HUES64 (cell line): ENCODE results near the gene DAAM1.

Experiments
- H3K27ac ChIP-seq: 2 replicates; pipeline ENCODE4 v1.7.0; 2013; ENCODE audit warnings: low read depth, low read length, inconsistent platforms
- H3K27me3 ChIP-seq: 2 replicates; pipeline ENCODE4 v1.6.1; 2013; ENCODE audit warnings: mild to moderate bottlenecking, low read length; ENCODE audit not compliant: insufficient read depth
- H3K36me3 ChIP-seq: 2 replicates; pipeline ENCODE4 v1.6.1; 2013; ENCODE audit warnings: mild to moderate bottlenecking, low read length; ENCODE audit not compliant: insufficient read depth
- H3K4me1 ChIP-seq: 2 replicates; pipeline ENCODE4 v1.6.1; 2013; ENCODE audit warnings: mild to moderate bottlenecking, low read length, moderate library complexity; ENCODE audit not compliant: insufficient read depth
- H3K4me3 ChIP-seq: 2 replicates; pipeline ENCODE4 v1.5.1; 2013; ENCODE audit warnings: mild to moderate bottlenecking, low read length, moderate library complexity
- H3K9ac ChIP-seq: 2 replicates; pipeline ENCODE4 v1.6.1; 2013; ENCODE audit warnings: mild to moderate bottlenecking, low read depth, low read length
- H3K9me3 ChIP-seq: 2 replicates; pipeline ENCODE4 v1.6.1; 2013; ENCODE audit warnings: low read depth, low read length; ENCODE audit not compliant: insufficient read depth
- WGBS: fragments of 150-250, 120-280 bp; methylation state at CpG from one replicate; pipeline ENCODE4 v1.1.7; 2013; ENCODE audit warnings: missing lambda C conversion rate; 5-methylcytosine and 5-hydroxymethylcytosine counted together

DAAM1 gene

DNA sequence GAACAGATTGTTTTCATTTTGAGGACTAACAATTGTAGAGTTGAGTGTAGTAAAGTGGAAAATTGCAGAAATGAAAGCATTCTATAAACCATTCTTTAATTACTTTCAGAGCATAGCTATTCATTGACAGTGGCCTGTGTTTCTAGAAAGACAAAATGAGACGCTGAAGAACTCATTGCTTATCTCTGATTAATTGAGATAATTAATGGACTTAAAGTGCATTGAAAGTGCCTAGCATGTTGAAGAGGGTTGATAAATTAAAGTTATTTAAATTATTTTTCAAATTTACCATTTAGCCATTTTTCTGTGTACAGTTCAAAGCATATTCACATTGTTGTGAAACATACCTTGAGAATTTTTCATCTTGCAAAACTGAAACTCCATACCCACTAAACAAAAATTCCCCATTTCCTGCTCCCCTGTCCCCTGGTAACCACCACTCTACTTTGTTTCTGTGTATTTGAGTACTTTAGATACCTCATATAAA lies 57.4 kb downstream of the DAAM1 start:
- H3K9me3 ChIP-seq, result no peaks in the 10 kb centered on the region
- H3K27me3 ChIP-seq, result no peaks in the 10 kb centered on the region
- no peak overlapping the region for H3K9ac ChIP-seq
- H3K36me3 ChIP-seq, result no peaks in the 10 kb centered on the region
- WGBS, result 88% methylated on average over 1 of the region's 1 CpG
- H3K4me1 ChIP-seq, result peaks cover 16% of the 10 kb centered on the region
- H3K4me3 ChIP-seq, result no peak overlapping the region
- no peak overlapping the region for H3K27ac ChIP-seq

DNA sequence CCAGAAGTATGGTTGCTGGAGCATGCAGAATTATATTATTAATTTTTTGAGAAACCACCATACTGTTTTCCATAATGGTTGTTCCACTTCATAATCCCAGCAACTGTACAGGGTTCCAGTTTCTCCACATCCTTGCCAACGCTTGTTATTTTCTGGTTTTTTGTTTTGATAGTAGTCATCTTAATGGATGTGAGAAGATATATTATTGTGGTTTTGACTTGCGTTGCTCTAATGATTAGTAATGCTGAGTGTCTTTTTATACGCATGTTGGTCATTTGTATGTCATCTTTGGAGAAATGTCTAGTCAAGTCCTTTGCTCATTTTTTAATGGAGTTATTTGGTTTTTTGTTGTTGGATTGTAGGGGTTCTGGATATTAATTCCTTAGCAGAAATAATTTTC lies 58.1 kb downstream of the DAAM1 start:
- Histone ChIP-seq H3K36me3 (no peaks in the 10 kb centered on the region), H3K4me3 (no peak overlapping the region), H3K4me1 (peaks cover 16% of the 10 kb centered on the region), H3K9me3 (no peaks in the 10 kb centered on the region), H3K27ac (no peak overlapping the region), H3K9ac (no peak overlapping the region), H3K27me3 (no peaks in the 10 kb centered on the region)
- WGBS, result 98% methylated on average over 3 of the region's 3 CpGs

DNA sequence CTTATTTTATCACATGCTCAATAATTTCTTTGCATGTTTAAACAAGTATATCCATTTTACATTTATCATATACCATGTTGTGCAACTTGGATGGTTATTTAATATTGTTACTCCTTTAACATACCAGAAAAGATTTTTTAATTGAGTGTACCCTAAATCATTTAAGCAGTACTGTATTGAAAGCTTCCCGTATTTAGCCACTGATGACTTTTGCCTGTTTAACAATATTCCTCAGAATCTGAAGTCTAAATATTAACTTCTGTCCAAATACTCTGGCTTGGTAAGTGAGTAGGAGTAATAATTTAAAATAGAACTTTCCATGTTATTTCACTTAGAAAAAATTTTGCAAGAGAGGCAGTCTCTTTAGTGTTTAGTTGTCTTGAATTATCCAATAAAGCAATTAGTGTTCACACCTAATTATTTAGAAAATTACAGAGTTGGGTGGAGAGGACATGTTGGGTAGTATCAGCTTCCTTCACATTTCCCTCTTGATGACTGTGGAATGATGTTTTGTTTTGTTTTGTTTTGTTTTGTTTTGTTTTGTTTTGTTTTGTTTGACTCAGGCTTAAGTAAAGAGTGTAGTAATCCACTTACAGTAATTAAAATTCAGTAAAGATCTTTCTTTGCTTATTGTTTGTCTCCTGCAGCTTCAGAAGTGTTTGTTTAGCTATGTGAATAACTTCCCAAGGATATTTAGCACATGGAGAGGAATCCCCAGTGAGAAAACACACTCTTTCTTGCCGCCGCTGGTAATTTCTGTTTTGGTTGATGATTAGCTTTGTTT lies 59.5 kb downstream of the DAAM1 start:
- Histone ChIP-seq H3K9me3 (no peaks in the 10 kb centered on the region), H3K4me3 (no peak overlapping the region), H3K27me3 (no peaks in the 10 kb centered on the region), H3K4me1 (peaks cover 26% of the 10 kb centered on the region), H3K9ac (no peak overlapping the region), H3K36me3 (no peaks in the 10 kb centered on the region), H3K27ac (no peak overlapping the region)
- WGBS, result 100% methylated on average over 3 of the region's 3 CpGs

DNA sequence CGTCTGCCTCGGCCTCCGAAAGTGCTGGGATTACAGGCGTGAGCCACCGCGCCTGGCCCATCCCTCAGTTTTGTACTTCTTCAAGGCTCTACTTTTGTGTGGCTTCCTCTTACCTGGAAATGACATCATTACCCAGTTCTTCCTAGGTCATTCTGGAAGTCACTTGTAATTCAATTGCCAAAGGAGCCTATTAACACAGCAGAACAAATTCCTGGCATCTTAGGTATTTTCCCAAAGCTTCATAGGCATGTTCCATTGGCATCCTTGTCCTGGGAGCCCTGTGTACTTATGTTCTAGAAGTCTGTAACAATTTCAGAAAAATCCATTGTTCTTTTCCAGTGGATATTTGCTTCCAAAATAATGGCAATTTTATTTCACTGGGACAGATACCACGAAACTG lies 60.6 kb downstream of the DAAM1 start:
- no peaks in the 10 kb centered on the region for H3K36me3 ChIP-seq
- peaks cover 27% of the 10 kb centered on the region for H3K4me1 ChIP-seq
- H3K27me3 ChIP-seq, result no peaks in the 10 kb centered on the region
- 95% methylated on average over 7 of the region's 7 CpGs for WGBS
- no peak overlapping the region for H3K27ac ChIP-seq
- no peaks in the 10 kb centered on the region for H3K9me3 ChIP-seq
- H3K9ac ChIP-seq, result no peak overlapping the region
- H3K4me3 ChIP-seq, result no peak overlapping the region

DNA sequence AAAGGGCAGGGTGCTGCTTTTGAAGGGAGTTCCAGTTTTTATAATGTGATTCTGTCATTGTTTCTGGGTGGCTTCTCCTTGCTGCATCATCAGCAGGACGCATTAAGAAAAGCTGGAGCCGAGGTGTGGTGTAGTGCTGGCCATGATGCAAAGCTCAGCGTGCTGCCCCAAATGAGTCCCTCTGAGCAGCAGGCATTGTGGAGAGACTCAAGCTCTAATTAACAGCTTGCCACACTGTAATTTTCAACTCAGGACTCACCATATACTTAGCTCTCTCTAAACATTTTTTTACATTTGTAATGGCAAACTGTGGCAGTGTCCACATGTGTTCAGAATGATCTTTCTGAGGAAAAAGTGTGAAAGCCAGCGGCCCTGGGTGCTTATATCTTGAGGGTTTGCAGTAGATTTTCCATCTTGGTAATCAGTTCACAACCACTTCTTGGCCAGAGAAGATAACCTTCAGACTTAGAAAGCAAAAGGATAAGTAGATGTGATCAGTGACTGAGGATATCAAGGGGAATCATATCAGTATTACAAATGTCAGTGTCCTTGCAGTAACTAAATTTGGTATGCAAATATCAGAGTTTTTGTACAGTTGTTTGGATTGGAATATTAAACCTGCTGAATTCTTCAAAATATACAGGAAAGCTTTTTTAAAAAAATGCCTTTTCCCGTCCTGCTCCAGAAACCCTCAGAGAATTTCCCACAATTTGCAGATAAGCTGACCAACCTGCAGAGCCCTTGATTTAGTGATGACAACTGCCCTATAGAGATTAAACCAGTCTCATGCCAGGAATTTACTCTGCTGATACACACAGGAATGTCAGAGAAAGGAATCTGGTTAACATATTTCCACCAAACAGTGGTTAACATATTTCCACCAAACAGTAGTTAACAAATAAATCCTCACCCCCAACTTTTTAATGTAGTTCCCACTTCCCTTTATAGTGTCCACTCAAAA lies 63.6 kb downstream of the DAAM1 start:
- Histone ChIP-seq H3K4me3 (no peak overlapping the region), H3K27ac (no peak overlapping the region), H3K9ac (no peak overlapping the region), H3K36me3 (no peaks in the 10 kb centered on the region), H3K4me1 (peaks cover 33% of the 10 kb centered on the region), H3K27me3 (no peaks in the 10 kb centered on the region), H3K9me3 (no peaks in the 10 kb centered on the region)
- WGBS, result 89% methylated on average over 5 of the region's 5 CpGs

DNA sequence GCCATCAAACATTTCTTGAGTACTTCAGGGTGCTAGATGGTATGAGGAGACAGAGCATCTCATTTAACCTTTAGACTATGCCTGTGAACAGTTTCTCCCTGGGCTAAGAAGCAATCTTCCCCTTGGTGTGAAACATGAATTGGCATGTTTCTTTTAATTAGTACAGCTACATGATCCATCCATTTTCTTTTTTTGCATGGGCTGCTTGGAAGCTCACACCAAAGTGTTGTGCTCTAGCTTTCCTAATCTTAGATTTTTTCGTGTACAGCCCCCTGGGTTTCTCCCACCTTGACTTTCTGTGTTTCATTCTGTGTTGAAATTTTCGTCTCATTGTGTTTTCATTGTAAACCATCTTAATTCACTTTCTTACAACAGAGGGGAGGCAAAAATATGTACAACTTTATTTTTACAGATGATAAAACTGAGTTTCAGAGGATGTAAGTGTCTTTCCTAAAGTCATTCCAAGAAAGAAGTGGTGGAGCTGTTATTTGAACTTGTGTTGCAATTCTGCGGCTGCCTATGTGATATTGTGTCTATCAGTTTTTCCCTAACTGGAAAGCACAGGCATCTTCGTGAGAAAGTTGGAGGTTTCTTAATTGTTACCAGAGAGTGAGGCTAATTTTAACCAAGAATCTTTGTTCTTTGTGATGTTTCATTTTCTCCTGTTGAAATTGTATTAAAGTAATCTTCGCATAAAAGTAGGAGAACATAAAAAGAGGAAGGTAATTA lies 64.5 kb downstream of the DAAM1 start:
- H3K9me3 ChIP-seq, result no peaks in the 10 kb centered on the region
- H3K27ac ChIP-seq, result no peak overlapping the region
- no peak overlapping the region for H3K4me3 ChIP-seq
- 94% methylated on average over 5 of the region's 5 CpGs for WGBS
- H3K27me3 ChIP-seq, result no peaks in the 10 kb centered on the region
- peaks cover 29% of the 10 kb centered on the region for H3K4me1 ChIP-seq
- H3K9ac ChIP-seq, result no peak overlapping the region
- no peaks in the 10 kb centered on the region for H3K36me3 ChIP-seq

DNA sequence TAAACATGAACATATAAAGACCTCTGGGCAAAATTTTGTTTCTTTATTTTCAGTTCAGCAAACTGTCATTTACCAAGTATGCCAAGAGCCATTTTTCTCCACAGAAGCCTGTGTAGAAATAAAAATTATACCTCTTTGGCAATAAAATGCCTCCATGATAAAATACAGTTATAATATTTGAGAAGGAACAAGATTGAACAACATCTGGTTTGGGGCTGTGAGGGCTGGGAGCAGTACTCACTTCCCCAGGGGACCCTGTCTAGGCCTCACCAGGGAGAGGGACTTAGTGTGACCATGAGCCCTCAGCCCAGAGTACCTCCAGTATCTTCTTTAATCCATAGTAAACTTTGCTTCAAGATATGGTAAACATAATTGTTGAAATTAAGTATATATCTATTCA lies 65.1 kb downstream of the DAAM1 start:
- Histone ChIP-seq H3K36me3 (no peaks in the 10 kb centered on the region), H3K9me3 (no peaks in the 10 kb centered on the region), H3K27me3 (no peaks in the 10 kb centered on the region), H3K27ac (no peak overlapping the region), H3K4me3 (no peak overlapping the region), H3K9ac (no peak overlapping the region), H3K4me1 (peaks cover 23% of the 10 kb centered on the region)

DNA sequence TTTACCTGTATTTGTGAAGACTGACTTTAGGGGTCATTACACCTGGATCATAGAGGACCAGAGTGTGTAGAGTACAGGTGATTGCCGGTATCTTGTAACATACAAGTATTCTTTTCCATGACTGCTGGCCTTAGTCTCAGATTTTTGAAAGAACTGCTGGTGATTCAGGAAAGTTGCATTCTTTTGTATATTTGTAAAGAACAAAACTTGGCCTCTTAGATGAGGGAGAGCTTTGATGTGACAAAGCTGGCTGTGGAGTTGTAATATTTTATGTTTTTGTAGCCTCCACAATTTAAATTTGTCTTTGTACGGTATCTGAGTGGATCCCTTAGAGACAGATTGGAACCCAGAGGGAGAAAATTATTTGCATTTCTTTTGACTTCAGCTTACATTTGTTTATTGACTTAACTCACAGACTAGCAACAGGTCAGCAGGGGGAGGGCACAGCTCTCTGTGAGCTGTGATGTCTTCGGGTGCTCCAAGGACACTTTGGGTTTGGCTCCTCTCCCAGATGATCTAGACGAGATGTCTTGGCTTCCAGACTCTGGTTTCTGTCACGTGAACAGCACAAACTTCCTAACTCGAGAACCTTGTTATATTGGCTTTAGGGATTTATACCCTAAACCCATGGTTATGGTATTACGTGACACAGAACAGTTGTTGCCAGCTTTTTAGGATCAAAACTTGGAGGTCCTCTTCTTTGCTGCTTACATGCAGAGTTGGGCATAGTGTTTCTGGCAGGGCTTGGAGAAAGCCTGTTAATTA lies 65.9 kb downstream of the DAAM1 start:
- Histone ChIP-seq H3K27ac (no peak overlapping the region), H3K4me1 (peaks cover 22% of the 10 kb centered on the region)
- WGBS, result 83% methylated on average over 7 of the region's 7 CpGs

DNA sequence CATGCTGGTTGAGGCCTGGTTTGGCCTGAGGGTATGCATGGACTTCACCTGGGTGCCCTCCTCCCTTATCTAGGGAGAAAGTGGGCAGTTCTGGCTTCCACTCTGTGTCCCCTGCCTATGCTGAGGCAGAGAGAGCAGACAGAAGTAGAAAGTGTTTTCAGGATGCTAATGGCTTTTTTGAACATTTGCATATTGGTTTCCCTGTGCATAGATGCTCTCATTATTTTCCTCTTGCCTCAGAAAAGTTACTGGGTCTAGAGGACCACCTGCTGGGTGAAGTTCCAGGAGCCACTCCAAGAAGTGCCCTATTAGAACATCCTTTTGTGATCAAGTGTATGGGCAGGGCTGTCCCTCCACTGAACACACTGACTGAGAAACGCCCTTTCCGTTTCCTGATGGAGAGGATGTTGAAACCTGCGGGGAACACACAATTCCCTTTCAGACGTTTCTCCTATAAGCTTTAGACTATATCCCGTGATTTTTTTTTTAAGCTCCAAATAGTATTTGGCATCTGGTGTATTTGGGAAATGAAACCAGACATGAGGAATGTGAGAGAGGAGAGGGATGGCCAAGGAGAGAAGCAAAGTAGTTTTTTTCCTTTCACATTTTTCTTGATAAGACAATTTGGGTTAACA lies 66.6 kb downstream of the DAAM1 start:
- peaks cover 22% of the 10 kb centered on the region for H3K4me1 ChIP-seq
- H3K9ac ChIP-seq, result no peak overlapping the region
- H3K4me3 ChIP-seq, result no peak overlapping the region
- 93% methylated on average over 5 of the region's 5 CpGs for WGBS
- no peaks in the 10 kb centered on the region for H3K27me3 ChIP-seq
- H3K27ac ChIP-seq, result no peak overlapping the region
- H3K9me3 ChIP-seq, result no peaks in the 10 kb centered on the region
- H3K36me3 ChIP-seq, result no peaks in the 10 kb centered on the region

More for the DNA sequence above, 65.9 kb downstream of the DAAM1 start:
- Histone ChIP-seq H3K27me3 (no peaks in the 10 kb centered on the region), H3K9ac (no peak overlapping the region), H3K9me3 (no peaks in the 10 kb centered on the region), H3K36me3 (no peaks in the 10 kb centered on the region), H3K4me3 (no peak overlapping the region)

DNA sequence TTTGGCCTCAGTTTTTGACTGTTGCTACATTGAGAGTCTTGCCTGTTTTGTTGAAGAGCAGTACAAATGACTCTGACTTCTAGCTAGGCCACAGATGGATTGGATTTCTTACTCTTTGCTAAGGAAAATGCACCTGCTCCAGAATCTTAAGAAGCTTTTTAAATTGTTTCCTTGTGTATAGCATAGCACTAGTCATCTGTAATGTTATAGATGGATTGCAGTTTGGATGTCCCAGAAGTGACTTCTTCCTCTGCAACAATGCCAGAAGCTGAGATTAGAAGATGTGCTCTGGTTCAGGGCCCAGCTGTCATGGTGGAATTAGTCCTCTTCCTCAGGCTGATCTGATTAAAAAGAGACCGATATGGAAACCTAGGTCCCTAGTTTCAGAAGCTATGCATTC lies 67.9 kb downstream of the DAAM1 start:
- H3K9me3 ChIP-seq, result no peaks in the 10 kb centered on the region
- H3K4me3 ChIP-seq, result no peak overlapping the region
- 100% methylated on average over 1 of the region's 1 CpG for WGBS
- H3K4me1 ChIP-seq, result peaks cover 22% of the 10 kb centered on the region
- H3K36me3 ChIP-seq, result no peaks in the 10 kb centered on the region
- H3K27ac ChIP-seq, result no peak overlapping the region
- H3K27me3 ChIP-seq, result no peaks in the 10 kb centered on the region
- H3K9ac ChIP-seq, result no peak overlapping the region
